ELF-1 (cell line): ENCODE measurements around the gene UNKL.
A peak's percentile ranks its signal among the peaks of the same experiment; 100 is the strongest.

Experiments
- DNase-seq: peaks from one replicate; pipeline ENCODE4 v3.0.0-alpha.2; 2016; ENCODE audit warnings: low read depth, low spot score

UNKL gene

GRCh38 chr16:1430759-1431496, 16.4 kb upstream of the UNKL start, which contains the start of gene PERCC1:
TSS of gene PERCC1 (plus strand) at chr16:1431078. CDS start at chr16:1432594, 1,516 bp downstream.
- no peak for DNase-seq

- no peak for DNase-seq
Measured at GRCh38 chr16:1430214-1430758, 15.8 kb upstream of the UNKL start.

GRCh38 chr16:1429631-1430030, 15.1 kb upstream of the UNKL start:
- DNase-seq: no peak

GRCh38 chr16:1429012-1429411, 14.5 kb upstream of the UNKL start:
- no peak for DNase-seq

- peak; percentile 57 for DNase-seq
Measured at GRCh38 chr16:1428511-1428910, 14.0 kb upstream of the UNKL start.

GRCh38 chr16:1427473-1428461, 13.3 kb upstream of the UNKL start:
- DNase-seq: peak; percentile 15

- DNase-seq: peak; percentile 31
Measured at GRCh38 chr16:1426734-1427471, 12.4 kb upstream of the UNKL start.

- no peak for DNase-seq
Measured at GRCh38 chr16:1425616-1426370, 11.3 kb upstream of the UNKL start.

- no peak for DNase-seq
Measured at GRCh38 chr16:1424028-1424427, 9.5 kb upstream of the UNKL start.

- no peak for DNase-seq
Measured at GRCh38 chr16:1422076-1422475, 7.6 kb upstream of the UNKL start.

GRCh38 chr16:1420111-1420539, 5.6 kb upstream of the UNKL start:
- no peak for DNase-seq

- DNase-seq: peak; percentile 69
Measured at GRCh38 chr16:1416521-1416941, 2.0 kb upstream of the UNKL start.

GRCh38 chr16:1413684-1414531, 596 bp downstream of the UNKL start:
- peak; percentile 84 for DNase-seq

- no peak for DNase-seq
Measured at GRCh38 chr16:1412847-1413246, 1.7 kb downstream of the UNKL start.

- peak; percentile 90 for DNase-seq
Measured at GRCh38 chr16:1408171-1408837, 6.2 kb downstream of the UNKL start.

- no peak for DNase-seq
Measured at GRCh38 chr16:1407753-1408152, 6.8 kb downstream of the UNKL start.

- DNase-seq: no peak
Measured at GRCh38 chr16:1403733-1404132, 10.8 kb downstream of the UNKL start.

- DNase-seq: no peak
Measured at GRCh38 chr16:1403036-1403435, 11.5 kb downstream of the UNKL start.

GRCh38 chr16:1401758-1402154, 12.7 kb downstream of the UNKL start:
- no peak for DNase-seq
